Measurements from ENCODE around the gene RASGRP4. TPM values are rescaled to one million over a fixed set of nuclear protein-coding genes. Genes with fewer than 3 reads are reported as not detected.

Gene RASGRP4
- total RNA-seq, 1 experiment from 2014 or later = not detected

- ChIA-PET POLR2A (no interaction called here), RAD21 (ENCODE audit: low non-redundant PET in 1 of 2, low total read pairs in 2 of 2, uncharacterized antibody in 2 of 2, unreplicated experiment in 2 of 2) (no interaction called here), CTCF (interaction anchor here (0.6 kb wide), 1 partner anchor 22 kb away, joined by 3 read pairs; no protein-coding TSS in a partner anchor)
- intact Hi-C loops (cut with micrococcal nuclease) = no loop called here
- Histone ChIP-seq H3K4me2 (ENCODE audit: low read length) (no peak overlapping the region), H3K27ac (ENCODE audit: low read depth, low read length) (no peak overlapping the region), H3K36me3 (ENCODE audit: control insufficient read depth in 1 of 2, insufficient read depth in 2 of 2, low read length in 2 of 2) (no peaks in the 10 kb centered on the region), H3K9me3 (ENCODE audit: control insufficient read depth in 1 of 2, insufficient read depth in 1 of 2, low read depth in 1 of 2, low read length in 2 of 2) (no peaks in the 10 kb centered on the region), H2AFZ (ENCODE audit: low read depth, low read length, poor library complexity, severe bottlenecking) (no peak overlapping the region), H3K4me1 (ENCODE audit: control insufficient read depth in 1 of 2, insufficient read depth in 2 of 2, low read length in 2 of 2) (no peaks in the 10 kb centered on the region), H3K27me3 (ENCODE audit: insufficient read depth, low read length) (no peaks in the 10 kb centered on the region), H4K20me1 (ENCODE audit: insufficient read depth) (no peaks in the 10 kb centered on the region), H3K9me2 (ENCODE audit: insufficient read depth) (no peaks in the 10 kb centered on the region), H3K79me2 (ENCODE audit: insufficient read depth, low read length) (no peaks in the 10 kb centered on the region), H3K4me3 (replicated peaks in 1 of 2; ENCODE audit: low read depth in 1 of 2, low read length in 2 of 2) (no peak overlapping the region), H3K9ac (ENCODE audit: low read length) (no peak overlapping the region)
- no peak for ATAC-seq
- BruUV-seq (replicated peaks) = no TSS peak
- DNase-seq (ENCODE audit: low read depth, low spot score) = no peak
- no peak for TF ChIP-seq ATF3 (IDR thresholded peaks at IDR 0.05)
Observed at GRCh38 chr19:38424272-38424671, 1.7 kb downstream of the RASGRP4 start.

- H3K27me3 ChIP-seq (ENCODE audit: insufficient read depth, low read length) = no peaks in the 10 kb centered on the region
- no TSS peak for BruUV-seq (replicated peaks)
- no peaks in the 10 kb centered on the region for H4K20me1 ChIP-seq (ENCODE audit: insufficient read depth)
- ChIA-PET RAD21 (ENCODE audit: low non-redundant PET in 1 of 2, low total read pairs in 2 of 2, uncharacterized antibody in 2 of 2, unreplicated experiment in 2 of 2) (no interaction called here), CTCF (interaction anchor here (1.8 kb wide), 1 partner anchor 19 kb away, joined by 5 read pairs; the partner anchor contains the start of gene FAM98C), POLR2A (no interaction called here)
- H3K27ac ChIP-seq (ENCODE audit: low read depth, low read length) = no peak overlapping the region
- no peaks in the 10 kb centered on the region for H3K36me3 ChIP-seq (ENCODE audit: control insufficient read depth in 1 of 2, insufficient read depth in 2 of 2, low read length in 2 of 2)
- H2AFZ ChIP-seq (ENCODE audit: low read depth, low read length, poor library complexity, severe bottlenecking) = no peak overlapping the region
- H3K4me1 ChIP-seq (ENCODE audit: control insufficient read depth in 1 of 2, insufficient read depth in 2 of 2, low read length in 2 of 2) = peaks cover 10 to 11% of the 10 kb centered on the region in 2 experiments; a peak in 3 of 4 replicates
- no peak overlapping the region for H3K9ac ChIP-seq (ENCODE audit: low read length)
- ATAC-seq (no peak), DNase-seq (ENCODE audit: low read depth, low spot score) (no peak)
- no peaks in the 10 kb centered on the region for H3K9me2 ChIP-seq (ENCODE audit: insufficient read depth)
- intact Hi-C loops (cut with micrococcal nuclease) = no loop called here
- H3K4me2 ChIP-seq (ENCODE audit: low read length) = no peak overlapping the region
- TF ChIP-seq SRF (IDR thresholded peaks at IDR 0.05; ENCODE audit: low read depth) = no peak
- no peak for TF ChIP-seq SIN3A (IDR thresholded peaks at IDR 0.05; ENCODE audit: low read depth)
- TF ChIP-seq POLR2A (IDR thresholded peaks at IDR 0.05; ENCODE audit: borderline replicate concordance, extremely low read depth, insufficient read depth, insufficient read length) = no peak
- no peak for TF ChIP-seq ZNF274 (IDR thresholded peaks at IDR 0.05; ENCODE audit: low read depth, low read length)
- no peaks in the 10 kb centered on the region for H3K9me3 ChIP-seq (ENCODE audit: control insufficient read depth in 1 of 2, insufficient read depth in 1 of 2, low read depth in 1 of 2, low read length in 2 of 2)
- no peaks in the 10 kb centered on the region for H3K79me2 ChIP-seq (ENCODE audit: insufficient read depth, low read length)
- no peak overlapping the region for H3K4me3 ChIP-seq (replicated peaks in 1 of 2; ENCODE audit: low read depth in 1 of 2, low read length in 2 of 2)
Observed at GRCh38 chr19:38422438-38422837, 3.6 kb downstream of the RASGRP4 start.

Data from HCT116 (cell line).